Measurements from ENCODE around the gene CUL4A.

DNA sequence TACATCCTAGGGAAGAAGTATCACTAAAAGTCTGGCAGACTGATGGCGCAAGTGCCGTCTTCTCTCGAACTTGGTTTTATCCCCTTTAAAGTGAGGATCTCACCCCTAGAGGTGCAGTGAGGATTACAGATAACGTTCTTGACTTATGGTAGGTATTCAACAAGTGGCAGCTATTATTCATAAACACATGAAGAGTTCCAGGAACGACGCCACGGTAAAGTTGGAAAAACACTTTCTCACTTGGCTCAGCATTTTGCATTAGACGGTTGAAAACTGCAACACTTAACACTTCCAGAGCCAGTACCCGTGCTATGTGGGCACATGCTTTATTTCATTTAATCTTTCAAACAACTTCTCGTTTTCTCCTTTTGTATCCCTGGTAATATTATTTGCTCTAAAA is 42.3 kb upstream of the CUL4A start:
- TF ChIP-seq, protein P1, sequence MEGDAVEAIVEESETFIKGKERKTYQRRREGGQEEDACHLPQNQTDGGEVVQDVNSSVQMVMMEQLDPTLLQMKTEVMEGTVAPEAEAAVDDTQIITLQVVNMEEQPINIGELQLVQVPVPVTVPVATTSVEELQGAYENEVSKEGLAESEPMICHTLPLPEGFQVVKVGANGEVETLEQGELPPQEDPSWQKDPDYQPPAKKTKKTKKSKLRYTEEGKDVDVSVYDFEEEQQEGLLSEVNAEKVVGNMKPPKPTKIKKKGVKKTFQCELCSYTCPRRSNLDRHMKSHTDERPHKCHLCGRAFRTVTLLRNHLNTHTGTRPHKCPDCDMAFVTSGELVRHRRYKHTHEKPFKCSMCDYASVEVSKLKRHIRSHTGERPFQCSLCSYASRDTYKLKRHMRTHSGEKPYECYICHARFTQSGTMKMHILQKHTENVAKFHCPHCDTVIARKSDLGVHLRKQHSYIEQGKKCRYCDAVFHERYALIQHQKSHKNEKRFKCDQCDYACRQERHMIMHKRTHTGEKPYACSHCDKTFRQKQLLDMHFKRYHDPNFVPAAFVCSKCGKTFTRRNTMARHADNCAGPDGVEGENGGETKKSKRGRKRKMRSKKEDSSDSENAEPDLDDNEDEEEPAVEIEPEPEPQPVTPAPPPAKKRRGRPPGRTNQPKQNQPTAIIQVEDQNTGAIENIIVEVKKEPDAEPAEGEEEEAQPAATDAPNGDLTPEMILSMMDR (IDR thresholded peaks at IDR 0.05; ENCODE audit: insufficient read depth, low read length, poor library complexity, severe bottlenecking), result no peak
- TF ChIP-seq EZH2phosphoT487 (conservative IDR thresholded peaks at IDR 0.05; ENCODE audit: low read length), result no peak

Measured in SU-DHL-6 (cell line).